HG03103 (cell line): ENCODE results near the gene ATP6AP1.
"Not testable (repeated sequence)": the region's sequence is repeated elsewhere in the genome, so short reads cannot be mapped to it uniquely, and the experiment has no call there.

ENCODE experiments used
- ATAC-seq: cut with Tn5 transposase; IDR thresholded peaks from one replicate; pipeline ENCODE4 v1.9.1; 2021; ENCODE audit warnings: low read depth; ENCODE audit not compliant: unreplicated experiment

The ATP6AP1 gene

DNA sequence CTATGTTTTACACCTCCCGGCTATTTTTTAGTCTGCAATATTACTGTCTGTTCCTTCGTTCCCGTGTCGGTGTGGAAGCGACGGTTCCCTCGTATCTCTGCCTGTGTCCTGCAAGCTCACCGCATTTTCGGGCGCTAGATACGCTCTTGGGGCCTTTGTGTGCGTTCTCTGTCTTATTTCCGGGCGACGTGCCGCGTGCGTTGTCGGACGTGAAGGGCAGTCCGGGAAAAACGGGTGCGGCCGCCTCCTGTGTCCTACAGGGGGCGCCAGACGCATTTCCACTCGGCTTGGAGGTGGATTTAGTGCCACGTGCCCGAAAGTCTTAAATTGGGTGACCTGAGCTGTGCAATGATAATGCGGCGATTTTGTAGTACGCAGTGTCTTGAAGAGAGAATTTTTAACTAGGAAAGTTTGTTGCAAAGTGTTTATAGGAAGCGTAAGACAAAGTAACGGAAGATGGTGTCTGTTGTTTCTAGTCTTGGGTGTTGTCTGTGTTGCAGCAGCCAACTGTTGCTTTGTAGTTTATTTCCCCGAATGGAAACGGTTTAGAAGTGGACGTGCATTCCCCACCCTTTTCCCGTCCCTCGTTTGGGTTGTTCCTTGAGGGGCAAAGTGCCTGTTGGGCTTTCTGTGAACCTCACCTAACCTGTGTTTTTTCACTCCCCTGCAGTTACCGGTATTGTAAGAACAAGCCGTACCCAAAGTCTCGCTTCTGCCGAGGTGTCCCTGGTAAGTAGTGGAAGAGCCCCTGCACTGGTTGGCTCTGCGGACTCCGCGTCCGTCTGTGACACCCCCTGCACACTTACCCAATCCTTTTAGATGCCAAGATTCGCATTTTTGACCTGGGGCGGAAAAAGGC is 29.6 kb upstream of the ATP6AP1 start:
- peak; percentile 29 for ATAC-seq

DNA sequence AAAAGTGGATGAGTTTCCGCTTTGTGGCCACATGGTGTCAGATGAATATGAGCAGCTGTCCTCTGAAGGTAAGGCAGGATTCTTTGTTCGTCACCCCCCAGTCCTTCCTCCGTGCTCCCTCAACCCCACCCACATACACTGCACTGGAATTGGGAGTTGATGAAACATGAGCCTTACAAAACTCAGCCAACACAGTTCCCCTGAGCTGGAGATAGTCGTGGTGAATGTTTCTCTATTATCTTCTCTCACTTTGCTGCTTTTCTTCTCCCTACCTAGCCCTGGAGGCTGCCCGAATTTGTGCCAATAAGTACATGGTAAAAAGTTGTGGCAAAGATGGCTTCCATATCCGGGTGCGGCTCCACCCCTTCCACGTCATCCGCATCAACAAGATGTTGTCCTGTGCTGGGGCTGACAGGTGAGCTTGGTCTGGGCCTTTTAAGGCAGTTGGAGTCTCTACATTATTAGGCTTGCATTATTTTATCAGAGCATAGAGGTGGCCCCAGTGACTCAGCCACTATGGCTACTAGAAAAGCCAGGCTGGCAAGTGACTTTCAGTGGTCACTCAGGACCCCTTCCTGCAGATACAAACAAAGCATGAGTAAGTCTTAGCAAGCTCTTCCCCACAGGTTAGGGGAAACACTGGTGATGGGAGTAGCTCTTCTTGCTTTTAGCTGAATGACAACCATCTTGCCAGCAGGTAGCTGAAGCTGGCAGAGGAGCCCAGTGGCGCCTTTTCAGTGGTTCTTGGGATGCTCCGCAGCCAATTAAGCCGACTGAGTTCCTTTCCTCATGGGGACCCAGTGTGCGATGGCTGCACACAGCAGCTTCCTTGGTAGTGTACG is 28.7 kb upstream of the ATP6AP1 start:
- no peak for ATAC-seq

DNA sequence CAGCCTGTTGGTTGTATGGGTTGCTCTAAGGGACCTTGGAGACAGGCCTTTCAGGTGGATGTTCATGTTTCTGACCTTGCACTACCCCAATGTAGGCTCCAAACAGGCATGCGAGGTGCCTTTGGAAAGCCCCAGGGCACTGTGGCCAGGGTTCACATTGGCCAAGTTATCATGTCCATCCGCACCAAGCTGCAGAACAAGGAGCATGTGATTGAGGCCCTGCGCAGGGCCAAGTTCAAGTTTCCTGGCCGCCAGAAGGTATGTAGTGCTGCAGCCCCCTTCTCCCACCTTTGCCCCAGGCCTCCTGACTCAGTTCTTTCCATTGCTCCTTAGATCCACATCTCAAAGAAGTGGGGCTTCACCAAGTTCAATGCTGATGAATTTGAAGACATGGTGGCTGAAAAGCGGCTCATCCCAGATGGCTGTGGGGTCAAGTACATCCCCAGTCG is 28.1 kb upstream of the ATP6AP1 start:
- not testable (repeated sequence) for ATAC-seq

DNA sequence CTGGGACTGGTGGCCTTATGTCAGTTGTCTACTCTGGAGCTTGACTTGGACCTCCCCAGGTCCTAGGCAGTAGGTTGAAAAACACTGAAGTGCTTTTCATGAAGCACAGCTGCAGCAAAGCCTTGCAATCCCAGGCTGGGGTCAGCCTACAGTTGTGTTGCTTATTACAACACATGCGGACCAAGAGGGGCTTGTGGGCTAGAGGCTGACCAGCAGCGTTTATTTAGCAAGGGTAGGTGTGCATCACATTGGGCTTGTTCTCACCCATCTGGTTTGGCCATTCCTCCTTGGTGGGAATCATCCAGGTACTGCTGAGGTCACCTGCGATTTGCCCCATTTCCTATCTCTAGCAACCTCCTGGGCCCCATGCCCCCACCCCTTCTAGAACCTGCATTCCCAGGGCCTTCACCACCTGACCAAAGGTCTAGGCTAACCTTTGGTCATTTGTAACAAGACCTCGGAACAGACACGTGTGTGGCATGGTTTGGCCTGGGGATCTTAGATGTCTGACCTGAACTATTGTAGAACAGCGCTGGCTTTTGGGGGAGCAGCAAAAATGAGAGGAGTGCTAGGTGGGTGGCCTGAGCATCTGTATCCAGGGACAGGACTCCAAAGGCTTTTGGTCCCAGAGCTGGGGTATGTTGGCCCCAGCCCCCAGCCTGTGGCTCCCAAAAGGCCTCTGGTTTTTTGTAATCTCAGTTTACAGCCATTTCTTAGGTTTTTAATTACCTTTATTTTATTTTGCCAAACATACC is 27.3 kb upstream of the ATP6AP1 start:
- ATAC-seq: no peak

DNA sequence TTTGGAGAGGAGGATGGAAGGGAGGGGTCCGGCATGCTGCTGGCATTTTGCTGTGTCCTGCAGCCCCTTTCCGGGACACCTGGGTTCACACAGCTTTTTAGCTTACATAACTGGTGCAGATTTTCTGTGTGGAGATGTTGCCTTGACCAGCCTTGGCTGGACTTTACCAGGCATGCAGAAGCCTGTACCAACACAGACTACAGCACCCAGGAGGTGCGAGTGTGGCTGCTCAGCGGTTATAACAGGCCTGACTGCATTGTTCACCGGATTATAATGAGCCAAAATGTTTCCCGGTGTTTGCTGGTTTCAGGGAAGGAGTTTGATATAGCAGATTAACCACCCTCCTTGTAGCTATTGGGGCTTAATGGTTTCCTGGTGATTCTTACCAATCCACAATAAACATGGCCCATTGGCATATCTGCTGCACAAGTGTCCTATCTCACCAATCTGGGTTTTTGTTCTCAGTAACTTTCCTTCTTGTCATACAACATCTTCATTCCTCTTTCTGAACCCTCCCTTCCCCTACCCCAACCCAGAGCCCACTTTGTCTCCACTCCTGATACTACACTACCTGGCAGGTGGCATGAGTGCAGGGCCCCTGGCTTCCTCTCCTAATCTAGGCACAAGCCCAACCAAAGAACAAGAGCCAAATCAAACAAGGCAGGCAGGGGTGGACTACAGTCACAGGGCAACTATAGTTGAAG is 26.4 kb upstream of the ATP6AP1 start:
- no peak for ATAC-seq

DNA sequence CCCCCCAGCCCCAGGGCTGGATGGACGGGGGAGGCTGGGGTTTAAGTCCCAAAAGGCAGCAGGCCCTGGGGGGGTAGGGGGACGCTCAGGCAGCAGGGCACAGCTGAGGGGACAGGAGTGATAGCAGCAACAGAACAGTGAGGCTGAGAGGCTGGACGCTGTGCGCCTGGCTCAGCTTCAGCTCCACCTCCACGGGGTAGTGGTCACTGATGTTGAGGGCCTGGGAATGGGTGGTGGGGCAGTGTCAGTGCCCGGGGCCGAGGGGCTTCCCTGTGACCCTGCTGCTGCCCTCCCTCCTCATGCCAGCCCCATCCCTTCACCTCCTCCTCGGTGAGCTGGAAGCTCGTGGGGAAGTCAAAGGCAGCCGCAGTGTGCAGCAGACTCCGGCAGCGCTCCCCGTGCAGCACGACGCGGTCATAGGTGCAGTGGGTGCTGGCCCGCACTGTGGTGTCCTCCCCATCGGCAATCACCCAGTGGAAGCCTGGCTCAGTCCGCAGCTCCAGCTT is 25.8 kb upstream of the ATP6AP1 start:
- ATAC-seq: no peak

DNA sequence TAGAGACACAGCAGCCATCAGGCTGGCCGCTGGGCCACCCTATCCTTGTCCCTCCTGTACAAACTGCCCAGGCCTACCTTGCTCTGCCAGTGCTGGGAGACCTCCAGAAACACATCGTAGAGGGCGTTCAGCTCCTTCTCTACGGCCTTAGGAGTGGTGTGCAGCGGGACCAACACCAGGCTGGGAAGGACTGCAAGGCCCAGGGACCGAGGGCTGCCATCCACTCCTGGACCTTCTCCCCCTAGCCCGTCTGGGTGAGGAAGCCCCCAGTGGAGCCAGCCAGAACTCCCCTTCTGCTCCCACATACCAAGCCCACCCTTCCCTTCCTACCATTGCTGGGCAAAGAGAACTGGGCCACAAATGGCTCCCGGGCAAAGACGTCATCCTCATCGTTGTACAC is 25.3 kb upstream of the ATP6AP1 start:
- ATAC-seq: no peak

DNA sequence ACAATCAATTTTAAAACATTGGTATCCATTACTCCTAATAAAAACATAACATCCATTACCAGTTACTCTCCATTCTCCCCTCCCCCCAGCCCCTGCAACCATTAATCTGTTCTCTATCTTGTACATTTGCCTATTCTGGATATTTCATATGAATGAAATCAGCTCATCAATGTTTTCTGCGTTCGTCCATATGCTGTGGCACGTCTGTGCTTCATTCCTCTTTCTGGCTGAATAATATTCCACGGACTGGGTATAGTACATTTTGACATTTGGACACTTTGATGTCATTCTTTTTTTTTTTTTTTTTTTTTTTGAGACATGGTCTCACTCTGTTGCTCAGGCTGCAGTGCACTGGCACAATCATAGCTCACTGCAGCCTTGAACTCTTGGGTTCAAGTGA is 24.6 kb upstream of the ATP6AP1 start:
- ATAC-seq: no peak

DNA sequence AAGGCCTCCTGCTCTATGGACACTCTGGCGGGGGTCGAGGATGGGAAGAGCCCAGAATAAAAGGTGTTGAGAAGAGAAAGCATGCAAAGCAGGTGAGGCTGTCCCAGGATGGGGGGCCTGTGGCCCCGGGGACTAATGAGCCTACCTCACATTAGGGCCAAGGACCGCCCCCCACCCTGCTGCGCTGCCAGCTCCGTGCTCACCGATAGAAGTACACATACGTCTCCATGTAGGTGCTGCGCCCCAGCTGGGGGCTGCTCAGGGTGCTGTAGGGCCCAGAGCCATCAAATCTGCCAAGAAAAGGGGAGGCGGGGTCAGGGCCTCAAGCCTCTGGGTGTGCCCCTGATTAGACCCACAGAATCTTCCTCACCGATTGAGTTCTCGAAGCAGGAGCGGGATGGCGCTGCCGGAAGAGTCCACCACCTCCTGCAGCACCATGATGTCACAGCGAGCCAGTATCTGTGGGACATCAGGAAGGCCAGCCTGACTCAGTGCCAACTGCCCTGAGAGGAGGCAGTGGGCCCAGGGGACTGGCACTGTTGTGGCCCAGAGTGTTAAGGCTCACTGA is 23.8 kb upstream of the ATP6AP1 start:
- no peak for ATAC-seq

DNA sequence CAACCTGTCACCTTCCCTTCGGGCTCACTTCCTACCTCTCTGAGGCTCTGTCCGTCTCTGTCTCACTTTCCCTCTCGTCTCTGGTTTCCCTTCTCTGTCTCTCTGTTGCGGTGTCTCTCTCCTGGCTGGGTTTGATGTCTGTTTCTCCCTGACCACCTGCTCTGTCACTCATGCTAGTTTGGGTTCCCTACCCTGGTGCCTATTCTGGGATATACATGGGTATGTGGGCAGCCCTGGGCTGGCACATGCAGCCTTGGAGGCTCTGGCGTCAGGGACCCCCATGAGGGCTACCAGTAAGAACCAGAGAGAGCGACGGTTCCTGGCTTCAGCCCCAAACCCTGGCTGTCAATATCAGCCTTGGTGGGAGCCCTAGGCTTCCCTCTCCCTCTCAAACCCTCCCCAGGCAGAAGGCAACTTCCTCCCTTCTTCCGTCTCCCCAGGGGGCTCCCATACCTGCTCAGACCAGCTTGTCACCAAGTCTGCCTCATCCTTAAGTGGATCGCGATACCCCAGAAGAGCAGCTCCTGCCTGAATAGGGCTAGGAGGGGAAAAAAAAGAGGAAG is 19.7 kb upstream of the ATP6AP1 start:
- no peak for ATAC-seq

DNA sequence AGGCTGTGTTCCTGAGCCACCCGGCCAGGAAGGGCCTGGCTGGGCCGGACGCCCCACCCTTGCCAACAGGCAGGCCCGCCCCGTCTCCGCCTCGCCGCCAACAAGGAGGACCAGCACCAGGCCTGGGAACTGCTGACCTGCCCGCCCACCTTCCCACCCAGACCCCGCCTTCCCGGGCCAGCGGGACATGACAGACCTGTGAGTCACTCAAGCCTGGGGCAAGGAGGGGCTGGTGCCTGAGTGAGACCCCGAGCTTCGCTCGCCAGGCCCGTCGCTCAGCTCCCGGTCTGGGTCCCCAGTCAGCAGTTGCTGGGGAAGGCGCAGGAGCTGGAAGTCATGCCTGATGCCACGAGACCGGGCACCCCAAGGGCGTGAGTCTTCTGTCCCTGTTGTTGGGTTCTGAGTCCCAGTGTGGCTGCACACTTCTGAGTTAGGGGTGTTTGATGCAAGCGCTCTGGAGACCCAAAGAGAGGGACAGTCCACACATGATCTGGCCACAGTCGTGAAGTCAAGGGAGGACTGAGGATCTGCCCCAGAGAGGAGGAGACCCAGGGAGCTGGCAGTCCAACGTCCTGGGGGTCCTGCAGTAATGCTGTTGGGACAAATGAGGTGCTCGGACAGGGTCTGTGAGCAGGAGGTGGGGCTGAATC is 19.1 kb upstream of the ATP6AP1 start, which contains the start of gene DNASE1L1:
DNASE1L1 (minus strand) TSS at position 33 of the 650 bp plus-strand sequence. CDS start 3,686 bp downstream, outside the sequence.
- ATAC-seq: no peak

DNA sequence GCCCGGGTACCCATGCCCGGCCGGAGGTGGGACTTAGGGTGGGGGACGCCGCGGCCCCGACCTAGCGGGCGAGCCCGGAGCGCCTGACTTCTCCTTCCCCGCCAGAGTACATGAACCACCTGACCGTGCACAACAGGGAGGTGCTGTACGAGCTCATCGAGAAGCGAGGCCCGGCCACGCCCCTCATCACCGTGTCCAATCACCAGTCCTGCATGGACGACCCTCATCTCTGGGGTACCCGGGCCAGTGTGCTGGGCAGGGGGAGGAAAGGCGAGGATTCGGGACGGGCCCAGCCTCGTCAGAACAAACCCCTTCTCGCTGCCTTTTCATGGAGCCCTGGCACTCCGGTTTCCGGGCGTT is 16.5 kb upstream of the ATP6AP1 start:
- ATAC-seq: peak; percentile 72

DNA sequence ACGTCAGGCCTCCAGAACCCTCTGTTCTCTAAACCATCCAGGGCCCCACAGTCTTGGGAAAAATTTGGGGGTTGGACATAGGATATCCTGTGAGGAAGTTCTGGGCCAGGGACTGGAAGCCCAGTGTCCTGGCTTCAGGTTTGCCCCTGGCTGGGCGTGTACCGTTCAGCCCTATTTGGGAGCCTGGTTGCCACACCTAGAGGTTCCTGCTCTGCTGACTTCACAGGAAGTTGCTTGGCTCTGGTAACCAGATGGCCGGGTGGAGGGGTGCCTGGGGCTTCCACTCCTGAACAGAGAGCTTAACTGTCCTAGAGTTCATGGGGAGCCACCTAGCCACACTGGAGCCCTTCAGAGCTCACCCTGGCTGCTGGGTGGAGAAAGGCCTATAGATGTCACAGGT is 16.0 kb upstream of the ATP6AP1 start:
- no peak for ATAC-seq

DNA sequence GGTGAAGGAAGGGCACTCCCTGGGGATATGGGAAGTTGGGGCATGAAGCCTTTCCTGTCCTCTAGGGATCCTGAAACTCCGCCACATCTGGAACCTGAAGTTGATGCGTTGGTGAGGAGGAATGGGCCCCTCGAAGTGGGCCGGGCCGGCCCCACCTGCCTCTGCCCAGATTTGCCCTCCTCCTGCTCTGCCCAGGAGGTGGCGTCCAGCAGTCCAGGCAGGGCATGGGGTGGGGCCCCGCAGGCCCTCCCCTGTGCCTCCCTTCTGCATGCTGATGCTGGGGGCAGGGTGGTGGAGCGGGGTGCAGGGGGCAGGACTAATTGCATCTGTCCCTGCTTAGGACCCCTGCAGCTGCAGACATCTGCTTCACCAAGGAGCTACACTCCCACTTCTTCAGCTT is 15.3 kb upstream of the ATP6AP1 start:
- ATAC-seq: no peak

DNA sequence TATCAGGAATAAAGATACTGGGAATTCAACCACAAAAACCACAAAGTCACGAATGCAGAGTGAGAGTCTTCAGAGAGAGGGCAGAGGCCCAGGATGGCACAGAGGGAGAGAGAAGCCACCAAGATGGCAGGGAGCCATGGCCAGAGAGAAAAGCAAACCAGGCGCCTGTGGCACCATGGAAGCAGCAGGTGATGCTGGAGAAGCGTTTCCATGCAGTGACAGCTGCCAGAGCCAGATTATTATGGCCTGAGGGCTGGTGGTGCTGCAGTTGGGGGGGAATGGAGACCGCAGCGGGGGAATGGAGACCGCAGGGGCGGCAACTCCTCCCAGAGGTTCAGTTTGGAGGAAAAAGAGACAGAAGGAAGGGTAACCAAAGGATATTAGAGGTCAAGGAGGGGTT is 11.3 kb upstream of the ATP6AP1 start:
- ATAC-seq: no peak

DNA sequence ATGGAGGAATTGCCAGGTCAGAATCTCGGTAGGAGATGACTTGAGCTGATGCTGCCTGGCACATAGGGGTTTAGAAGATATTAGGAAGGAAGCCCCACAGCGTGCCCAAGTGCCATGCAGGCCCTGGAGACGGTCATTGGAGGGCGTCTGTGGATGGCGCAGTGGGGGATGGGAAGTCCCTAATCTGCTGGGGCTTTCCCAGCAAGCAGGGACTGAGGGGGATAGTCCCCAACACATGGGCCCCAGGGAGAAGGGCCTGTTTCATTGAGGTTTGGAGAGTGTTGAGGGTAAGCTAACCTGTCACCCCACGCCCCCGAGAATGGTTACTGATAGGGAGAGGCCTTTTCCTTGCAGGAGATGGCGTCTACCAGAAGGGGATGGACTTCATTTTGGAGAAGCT is 9.3 kb upstream of the ATP6AP1 start:
- no peak for ATAC-seq

DNA sequence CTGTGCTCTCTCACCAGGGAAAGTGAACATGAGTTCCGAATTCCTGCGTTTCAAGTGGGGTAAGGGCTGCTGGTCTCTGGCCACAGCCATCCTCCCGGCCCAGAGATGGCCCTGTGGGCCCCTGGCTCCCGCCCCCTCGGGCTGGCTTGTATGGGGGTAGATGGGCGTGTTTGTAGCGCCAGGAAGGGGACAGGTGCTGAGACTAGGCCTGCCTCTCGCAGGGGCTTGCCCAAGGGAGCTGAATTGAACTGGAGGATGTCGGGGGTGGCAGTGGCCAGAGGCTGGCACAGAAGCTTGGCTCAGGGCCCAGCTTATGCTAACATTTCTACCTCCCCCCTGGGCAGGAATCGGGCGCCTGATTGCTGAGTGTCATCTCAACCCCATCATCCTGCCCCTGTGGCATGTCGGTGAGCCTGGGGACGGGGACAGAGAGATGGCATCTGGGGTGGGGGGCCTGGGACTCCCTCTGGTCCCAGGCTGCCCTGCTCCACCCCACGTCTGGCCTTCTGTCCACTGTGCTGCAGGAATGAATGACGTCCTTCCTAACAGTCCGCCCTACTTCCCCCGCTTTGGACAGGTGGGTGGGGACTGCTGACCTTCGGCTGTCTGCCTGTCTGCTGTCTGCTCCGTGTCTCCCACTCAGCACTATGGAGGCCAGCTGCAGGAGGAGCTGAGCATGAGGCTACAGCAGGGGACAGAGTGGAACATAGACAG is 8.6 kb upstream of the ATP6AP1 start:
- ATAC-seq: no peak

DNA sequence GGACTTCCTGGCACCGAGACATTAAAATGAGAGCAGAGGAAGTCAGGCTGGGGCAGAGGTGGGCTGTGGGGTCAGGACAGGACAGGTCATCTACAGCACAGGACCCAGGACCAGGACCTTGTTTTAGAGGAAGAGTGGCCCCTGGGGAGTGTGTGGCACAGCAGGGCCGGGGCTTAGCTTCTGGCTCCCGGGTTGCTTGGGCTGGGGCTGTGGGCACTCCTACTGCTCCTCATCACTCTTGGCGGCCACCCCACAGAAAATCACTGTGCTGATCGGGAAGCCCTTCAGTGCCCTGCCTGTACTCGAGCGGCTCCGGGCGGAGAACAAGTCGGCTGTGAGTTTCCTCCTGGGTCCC is 8.1 kb upstream of the ATP6AP1 start:
- no peak for ATAC-seq
